Neural progenitor cell (in vitro differentiated cells): Measurements from ENCODE around the gene PGAP3. TPM values are rescaled to one million over a fixed set of nuclear protein-coding genes. Genes with fewer than 3 reads are reported as not detected.

ENCODE experiments used
- DNase-seq: peaks from one replicate; pipeline ENCODE4 v3.0.0-alpha.2; 2016; ENCODE audit warnings: low spot score
- H2AFZ ChIP-seq: fragments of 200-600 bp; sonication (generic); replicated peaks from 2 replicates; pipeline ENCODE4 v1.6.1; 2016; ENCODE audit warnings: antibody characterized with exemption
- H3F3A ChIP-seq: fragments of 200-600 bp; sonication (generic); 2 replicates; pipeline ENCODE4 v1.6.1; 2016; ENCODE audit warnings: antibody characterized with exemption, low read depth
- H3K27ac ChIP-seq: fragments of 200-600 bp; sonication (generic); 2 replicates; pipeline ENCODE4 v1.5.1; 2016; ENCODE audit warnings: mild to moderate bottlenecking
- H3K27me3 ChIP-seq: fragments of 200-600 bp; sonication (generic); 2 replicates; pipeline ENCODE4 v1.6.1; 2016; ENCODE audit warnings: mild to moderate bottlenecking, moderate library complexity
- H3K36me3 ChIP-seq: fragments of 200-600 bp; sonication (generic); 2 replicates; pipeline ENCODE4 v1.5.1; 2016
- H3K4me1 ChIP-seq: fragments of 200-600 bp; sonication (generic); 2 replicates; pipeline ENCODE4 v1.6.1; 2016; ENCODE audit warnings: mixed run types
- H3K4me2 ChIP-seq: fragments of 200-600 bp; sonication (generic); 2 replicates; pipeline ENCODE4 v1.6.1; 2016
- H3K4me3 ChIP-seq: fragments of 200-600 bp; sonication (generic); 2 replicates; pipeline ENCODE4 v1.5.1; 2016
- H3K79me2 ChIP-seq: fragments of 200-600 bp; sonication (generic); 2 replicates; pipeline ENCODE4 v1.6.1; 2016; ENCODE audit warnings: low read depth
- H3K9ac ChIP-seq: fragments of 200-600 bp; sonication (generic); 2 replicates; pipeline ENCODE4 v1.6.1; 2016
- H3K9me3 ChIP-seq: fragments of 200-600 bp; sonication (generic); 2 replicates; pipeline ENCODE4 v1.5.1; 2016; ENCODE audit warnings: low read depth
- H4K20me1 ChIP-seq: fragments of 200-600 bp; sonication (generic); 2 replicates; pipeline ENCODE4 v1.6.1; 2016; ENCODE audit warnings: low read depth
- H3K27ac Mint-ChIP-seq: 3 replicates; pipeline ENCODE4 v1.8.0; 2021; ENCODE audit warnings: mixed read lengths
- H3K27me3 Mint-ChIP-seq: 2 replicates; pipeline ENCODE4 v1.8.0; 2022; ENCODE audit warnings: low read depth, mild to moderate bottlenecking, inconsistent platforms, moderate library complexity, mixed read lengths; ENCODE audit not compliant: insufficient read depth
- H3K36me3 Mint-ChIP-seq: 3 replicates; pipeline ENCODE4 v1.8.0; 2021; ENCODE audit warnings: mixed read lengths
- H3K4me1 Mint-ChIP-seq: 3 replicates; pipeline ENCODE4 v1.8.0; 2021; ENCODE audit warnings: mixed read lengths
- H3K4me3 Mint-ChIP-seq: 3 replicates; pipeline ENCODE4 v1.8.0; 2021; ENCODE audit warnings: mild to moderate bottlenecking, moderate library complexity, mixed read lengths
- H3K9me3 Mint-ChIP-seq: 3 replicates; pipeline ENCODE4 v1.8.0; 2020; ENCODE audit warnings: mixed read lengths
- EZH2 ChIP-seq: fragments of 200-600 bp; sonication (generic); IDR thresholded peaks from 2 replicates; pipeline ENCODE4 v1.6.1; 2017; ENCODE audit warnings: antibody characterized with exemption, mild to moderate bottlenecking, moderate library complexity
- EZH2phosphoT487 ChIP-seq: fragments of 200-600 bp; sonication (generic); IDR thresholded peaks from 2 replicates; pipeline ENCODE4 v1.6.1; 2017; ENCODE audit warnings: antibody characterized with exemption
- total RNA-seq: library from RNA; depleted of rRNA; stranded (reverse); fragments of >200 nt; gene quantifications from 2 replicates; pipeline ENCODE4 v1.2.3, GENCODE V29; 2015; ENCODE audit warnings: low replicate concordance
- TF ChIP-seq, protein P1 (sequence below): fragments of 200-600 bp; sonication (generic); IDR thresholded peaks from 2 replicates; pipeline ENCODE4 v1.5.1; 2017; ENCODE audit warnings: antibody characterized with exemption, mild to moderate bottlenecking

PGAP3 gene
- total RNA-seq, 1 donor from 2014 or later, result 6.6 TPM

- Mint-ChIP-seq H3K36me3 (peaks cover 2% of the 10 kb centered on the region), H3K27me3 (peaks cover 6% of the 10 kb centered on the region), H3K27ac (peak overlapping the region; percentile 93), H3K4me1 (peaks cover 23% of the 10 kb centered on the region), H3K9me3 (no peaks in the 10 kb centered on the region), H3K4me3 (peak overlapping the region; percentile 96)
- H3K4me1 ChIP-seq, result peaks cover 17% of the 10 kb centered on the region
- no peaks in the 10 kb centered on the region for H3K79me2 ChIP-seq
- H3K4me3 ChIP-seq, result peak overlapping the region; percentile 68
- peaks cover 41% of the 10 kb centered on the region for H3F3A ChIP-seq
- no peaks in the 10 kb centered on the region for H3K36me3 ChIP-seq
- H4K20me1 ChIP-seq, result no peaks in the 10 kb centered on the region
- no peak for DNase-seq
- TF ChIP-seq EZH2phosphoT487, result no peak
- TF ChIP-seq, protein P1, sequence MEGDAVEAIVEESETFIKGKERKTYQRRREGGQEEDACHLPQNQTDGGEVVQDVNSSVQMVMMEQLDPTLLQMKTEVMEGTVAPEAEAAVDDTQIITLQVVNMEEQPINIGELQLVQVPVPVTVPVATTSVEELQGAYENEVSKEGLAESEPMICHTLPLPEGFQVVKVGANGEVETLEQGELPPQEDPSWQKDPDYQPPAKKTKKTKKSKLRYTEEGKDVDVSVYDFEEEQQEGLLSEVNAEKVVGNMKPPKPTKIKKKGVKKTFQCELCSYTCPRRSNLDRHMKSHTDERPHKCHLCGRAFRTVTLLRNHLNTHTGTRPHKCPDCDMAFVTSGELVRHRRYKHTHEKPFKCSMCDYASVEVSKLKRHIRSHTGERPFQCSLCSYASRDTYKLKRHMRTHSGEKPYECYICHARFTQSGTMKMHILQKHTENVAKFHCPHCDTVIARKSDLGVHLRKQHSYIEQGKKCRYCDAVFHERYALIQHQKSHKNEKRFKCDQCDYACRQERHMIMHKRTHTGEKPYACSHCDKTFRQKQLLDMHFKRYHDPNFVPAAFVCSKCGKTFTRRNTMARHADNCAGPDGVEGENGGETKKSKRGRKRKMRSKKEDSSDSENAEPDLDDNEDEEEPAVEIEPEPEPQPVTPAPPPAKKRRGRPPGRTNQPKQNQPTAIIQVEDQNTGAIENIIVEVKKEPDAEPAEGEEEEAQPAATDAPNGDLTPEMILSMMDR, result no peak
- no peak for TF ChIP-seq EZH2
- H3K27me3 ChIP-seq, result no peaks in the 10 kb centered on the region
- H3K4me2 ChIP-seq, result peak overlapping the region; percentile 78
- H3K27ac ChIP-seq, result no peak overlapping the region
- peak overlapping the region; percentile 91 for H2AFZ ChIP-seq
- no peaks in the 10 kb centered on the region for H3K9me3 ChIP-seq
- no peak overlapping the region for H3K9ac ChIP-seq
Measured at GRCh38 chr17:39687101-39687545, 734 bp downstream of the PGAP3 start.

GRCh38 chr17:39684369-39685192 lies 3.3 kb downstream of the PGAP3 start:
- no peaks in the 10 kb centered on the region for H3K9me3 ChIP-seq
- Mint-ChIP-seq H3K27me3 (peaks cover 8% of the 10 kb centered on the region), H3K4me3 (no peak overlapping the region), H3K36me3 (peaks cover 2% of the 10 kb centered on the region), H3K27ac (no peak overlapping the region), H3K9me3 (no peaks in the 10 kb centered on the region), H3K4me1 (peaks cover 23% of the 10 kb centered on the region)
- H3K9ac ChIP-seq, result no peak overlapping the region
- peaks cover 17% of the 10 kb centered on the region for H3K4me1 ChIP-seq
- H2AFZ ChIP-seq, result no peak overlapping the region
- no peak overlapping the region for H3K4me3 ChIP-seq
- H3K36me3 ChIP-seq, result no peaks in the 10 kb centered on the region
- H3K4me2 ChIP-seq, result no peak overlapping the region
- H3K79me2 ChIP-seq, result no peaks in the 10 kb centered on the region
- DNase-seq, result no peak
- H3F3A ChIP-seq, result peaks cover 30% of the 10 kb centered on the region
- H3K27me3 ChIP-seq, result no peaks in the 10 kb centered on the region
- TF ChIP-seq EZH2phosphoT487, result no peak
- TF ChIP-seq, protein P1, result no peak
- TF ChIP-seq EZH2, result no peak
- no peaks in the 10 kb centered on the region for H4K20me1 ChIP-seq
- no peak overlapping the region for H3K27ac ChIP-seq

- H4K20me1 ChIP-seq, result no peaks in the 10 kb centered on the region
- H2AFZ ChIP-seq, result no peak overlapping the region
- TF ChIP-seq EZH2, result no peak
- no peak for TF ChIP-seq EZH2phosphoT487
- TF ChIP-seq, protein P1, result no peak
- H3K36me3 ChIP-seq, result no peaks in the 10 kb centered on the region
- H3K9me3 Mint-ChIP-seq, result no peaks in the 10 kb centered on the region
- H3K27me3 ChIP-seq, result no peaks in the 10 kb centered on the region
- H3K36me3 Mint-ChIP-seq, result peaks cover 2% of the 10 kb centered on the region
- H3K4me2 ChIP-seq, result no peak overlapping the region
- H3K4me1 ChIP-seq, result peaks cover 7% of the 10 kb centered on the region
- DNase-seq, result no peak
- no peaks in the 10 kb centered on the region for H3K9me3 ChIP-seq
- H3K4me3 ChIP-seq, result no peak overlapping the region
- peaks cover 8% of the 10 kb centered on the region for H3K27me3 Mint-ChIP-seq
- H3K4me3 Mint-ChIP-seq, result no peak overlapping the region
- peaks cover 19% of the 10 kb centered on the region for H3F3A ChIP-seq
- H3K9ac ChIP-seq, result no peak overlapping the region
- no peak overlapping the region for H3K27ac Mint-ChIP-seq
- no peaks in the 10 kb centered on the region for H3K79me2 ChIP-seq
- H3K27ac ChIP-seq, result no peak overlapping the region
- peaks cover 14% of the 10 kb centered on the region for H3K4me1 Mint-ChIP-seq
Measured at GRCh38 chr17:39683295-39683939, 4.4 kb downstream of the PGAP3 start.
